ENCODE results near the gene TTF1. TPM values are rescaled to one million over a fixed set of nuclear protein-coding genes. Genes with fewer than 3 reads are reported as not detected.

The TTF1 gene
- total RNA-seq, 1 donor from 2014 or later = 4.9 TPM

GRCh38 chr9:132424857-132425674 lies 18.4 kb upstream of the TTF1 start:
- Histone ChIP-seq H3K4me3 (no peak overlapping the region), H3K27ac (no peak overlapping the region), H3K9me3 (no peaks in the 10 kb centered on the region), H3K4me1 (no peaks in the 10 kb centered on the region), H3K27me3 (no peaks in the 10 kb centered on the region), H3K36me3 (no peaks in the 10 kb centered on the region)
- TF ChIP-seq POLR2A (IDR thresholded peaks at IDR 0.05) (no peak), CTCF (IDR thresholded peaks at IDR 0.05) (no peak), POLR2AphosphoS5 (IDR thresholded peaks at IDR 0.05; ENCODE audit: insufficient read depth in 1 of 2, low read depth in 1 of 2) (no peak)
- intact Hi-C loops (cut with DNase I) = no loop called here
- DNase-seq (ENCODE audit: extremely low spot score in 2 of 2) = no peak

- no peaks in the 10 kb centered on the region for H3K36me3 ChIP-seq
- no peaks in the 10 kb centered on the region for H3K9me3 ChIP-seq
- H3K4me1 ChIP-seq = no peaks in the 10 kb centered on the region
- intact Hi-C loops (cut with DNase I) = no loop called here
- no peaks in the 10 kb centered on the region for H3K27me3 ChIP-seq
- no peak overlapping the region for H3K27ac ChIP-seq
- no peak overlapping the region for H3K4me3 ChIP-seq
- TF ChIP-seq POLR2A (IDR thresholded peaks at IDR 0.05) (no peak), CTCF (IDR thresholded peaks at IDR 0.05) (no peak), POLR2AphosphoS5 (IDR thresholded peaks at IDR 0.05; ENCODE audit: insufficient read depth in 1 of 2, low read depth in 1 of 2) (no peak)
- DNase-seq (ENCODE audit: extremely low spot score in 2 of 2) = no peak
These were observed 16.9 kb upstream of the TTF1 start for GRCh38 chr9:132423503-132423902.

GRCh38 chr9:132422574-132422973 lies 15.9 kb upstream of the TTF1 start:
- no peak overlapping the region for H3K27ac ChIP-seq
- intact Hi-C loops (cut with DNase I) = no loop called here
- no peaks in the 10 kb centered on the region for H3K9me3 ChIP-seq
- H3K4me3 ChIP-seq = no peak overlapping the region
- no peak for TF ChIP-seq POLR2AphosphoS5 (IDR thresholded peaks at IDR 0.05; ENCODE audit: insufficient read depth in 1 of 2, low read depth in 1 of 2)
- no peak for TF ChIP-seq CTCF (IDR thresholded peaks at IDR 0.05)
- TF ChIP-seq POLR2A (IDR thresholded peaks at IDR 0.05) = no peak
- H3K4me1 ChIP-seq = no peaks in the 10 kb centered on the region
- no peak for DNase-seq (ENCODE audit: extremely low spot score in 2 of 2)
- H3K27me3 ChIP-seq = no peaks in the 10 kb centered on the region
- H3K36me3 ChIP-seq = no peaks in the 10 kb centered on the region

- no peak for TF ChIP-seq POLR2AphosphoS5 (IDR thresholded peaks at IDR 0.05; ENCODE audit: insufficient read depth in 1 of 2, low read depth in 1 of 2)
- no peak for TF ChIP-seq CTCF (IDR thresholded peaks at IDR 0.05)
- no peak for TF ChIP-seq POLR2A (IDR thresholded peaks at IDR 0.05)
- Histone ChIP-seq H3K36me3 (no peaks in the 10 kb centered on the region), H3K9me3 (no peaks in the 10 kb centered on the region), H3K27me3 (peaks cover 4% of the 10 kb centered on the region), H3K27ac (no peak overlapping the region), H3K4me1 (no peaks in the 10 kb centered on the region), H3K4me3 (no peak overlapping the region)
- DNase-seq (ENCODE audit: extremely low spot score in 2 of 2) = no peak
- intact Hi-C loops (cut with DNase I) = loop anchor here (10.0 kb wide), 1 partner anchor 386 kb away; no protein-coding TSS in a partner anchor
These were observed 12.2 kb upstream of the TTF1 start for GRCh38 chr9:132418726-132419363.

GRCh38 chr9:132415181-132415580 lies 8.5 kb upstream of the TTF1 start:
- no peak for TF ChIP-seq POLR2AphosphoS5 (IDR thresholded peaks at IDR 0.05; ENCODE audit: insufficient read depth in 1 of 2, low read depth in 1 of 2)
- no peak for TF ChIP-seq CTCF (IDR thresholded peaks at IDR 0.05)
- TF ChIP-seq POLR2A (IDR thresholded peaks at IDR 0.05) = no peak
- Histone ChIP-seq H3K27ac (no peak overlapping the region), H3K27me3 (peaks cover 7% of the 10 kb centered on the region), H3K4me3 (no peak overlapping the region), H3K9me3 (no peaks in the 10 kb centered on the region), H3K4me1 (peaks cover 14% of the 10 kb centered on the region), H3K36me3 (no peaks in the 10 kb centered on the region)
- DNase-seq (ENCODE audit: extremely low spot score in 2 of 2) = no peak
- intact Hi-C loops (cut with DNase I) = loop anchor here (10.0 kb wide), 1 partner anchor 390 kb away; no protein-coding TSS in a partner anchor

Measured in vagina (tissue), 2 donors.